Measurements from ENCODE around the gene EPB41L2.

- TF ChIP-seq CTCF (IDR thresholded peaks at IDR 0.05; ENCODE audit: poor library complexity) (no peak), EZH2 (IDR thresholded peaks at IDR 0.05; ENCODE audit: borderline replicate concordance) (no peak)
These were observed 30.3 kb upstream of the EPB41L2 start for GRCh38 chr6:131093334-131093733.
